LNCAP (cell line): ENCODE results near the gene LTBP1.

Source experiments
- CTCF ChIP-seq: fragments of 450-650 bp; IDR thresholded peaks from 2 replicates; pipeline ENCODE4 v1.5.1; 2017; ENCODE audit warnings: mild to moderate bottlenecking

The LTBP1 gene

GRCh38 chr2:33436083-33436482 is 489.3 kb downstream of the LTBP1 start:
- no peak for TF ChIP-seq CTCF

- TF ChIP-seq CTCF, result no peak
Measured at GRCh38 chr2:33437297-33437696, 490.5 kb downstream of the LTBP1 start.

GRCh38 chr2:33437815-33438214 is 491.1 kb downstream of the LTBP1 start:
- no peak for TF ChIP-seq CTCF

GRCh38 chr2:33441235-33441810 is 494.6 kb downstream of the LTBP1 start:
- peak; percentile 60 for TF ChIP-seq CTCF

- no peak for TF ChIP-seq CTCF
Measured at GRCh38 chr2:33442528-33443079, 495.9 kb downstream of the LTBP1 start.

- no peak for TF ChIP-seq CTCF
Measured at GRCh38 chr2:33443274-33443829, 496.6 kb downstream of the LTBP1 start.

GRCh38 chr2:33444967-33445366 is 498.2 kb downstream of the LTBP1 start:
- TF ChIP-seq CTCF, result no peak
